HK-2 (cell line): ENCODE data around the gene GTF3C4.
"Not testable (repeated sequence)": the region's sequence is repeated elsewhere in the genome, so short reads cannot be mapped to it uniquely, and the experiment has no call there.

Experiments
- DNase-seq: peaks from one replicate; pipeline ENCODE4 v3.0.0-alpha.2; 2018; ENCODE audit not compliant: unreplicated experiment

Gene GTF3C4

DNA sequence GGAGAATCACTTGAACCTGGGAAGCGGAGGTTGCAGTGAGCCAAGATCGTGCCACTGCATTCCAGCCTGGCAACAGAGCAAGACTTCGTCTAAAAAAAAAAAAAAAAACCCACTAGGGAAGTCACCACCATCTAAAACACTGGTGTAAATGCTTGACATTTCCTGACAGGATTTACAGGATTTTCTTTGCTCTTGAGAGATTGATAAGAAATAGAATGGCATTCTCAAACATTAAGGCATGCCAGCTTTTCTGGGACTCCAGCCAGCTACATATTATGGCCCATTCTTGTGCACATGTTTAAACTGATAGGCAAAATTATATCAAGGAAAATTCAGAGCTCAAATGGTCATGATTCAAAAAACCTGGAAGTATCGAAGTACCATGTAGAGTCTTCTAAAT is 28.7 kb downstream of the GTF3C4 start:
- no peak for DNase-seq

DNA sequence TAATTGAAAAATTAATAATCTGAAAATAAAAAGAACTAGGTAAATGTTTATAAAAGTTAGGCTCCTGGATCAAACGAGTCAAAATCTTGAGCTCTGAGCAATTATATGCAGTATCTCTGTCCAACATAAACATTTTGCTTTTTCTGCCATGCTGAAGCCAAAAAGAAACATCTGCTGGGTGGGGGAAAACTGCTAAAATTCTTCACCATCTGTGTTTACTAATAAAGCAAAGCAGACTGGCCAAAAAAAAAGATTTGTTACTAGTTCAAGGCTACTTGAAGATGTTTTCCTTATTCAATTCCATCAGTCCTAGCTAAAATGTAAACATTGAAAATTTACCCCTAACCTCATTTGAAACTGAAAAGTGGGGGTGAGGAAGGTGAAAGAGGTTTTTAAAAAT is 29.7 kb downstream of the GTF3C4 start:
- no peak for DNase-seq

DNA sequence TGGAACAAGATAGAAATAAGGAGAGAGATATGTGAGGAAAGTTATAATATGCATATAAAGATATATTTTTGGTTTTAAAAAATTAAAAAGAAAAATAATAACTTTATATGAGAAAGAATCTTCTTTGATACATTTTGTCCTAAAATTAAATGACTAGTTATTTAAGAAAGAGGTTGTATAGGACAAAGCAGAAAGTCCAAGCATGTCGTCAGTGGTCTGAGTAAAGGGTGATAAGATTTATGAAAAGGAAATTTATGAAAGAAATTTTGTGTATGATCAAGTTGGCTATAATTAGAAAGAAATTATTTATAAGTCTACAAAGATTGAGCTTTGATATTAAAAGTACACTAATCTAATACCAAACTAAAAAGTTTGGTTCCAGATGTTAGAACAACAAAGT is 32.0 kb downstream of the GTF3C4 start:
- DNase-seq: no peak

DNA sequence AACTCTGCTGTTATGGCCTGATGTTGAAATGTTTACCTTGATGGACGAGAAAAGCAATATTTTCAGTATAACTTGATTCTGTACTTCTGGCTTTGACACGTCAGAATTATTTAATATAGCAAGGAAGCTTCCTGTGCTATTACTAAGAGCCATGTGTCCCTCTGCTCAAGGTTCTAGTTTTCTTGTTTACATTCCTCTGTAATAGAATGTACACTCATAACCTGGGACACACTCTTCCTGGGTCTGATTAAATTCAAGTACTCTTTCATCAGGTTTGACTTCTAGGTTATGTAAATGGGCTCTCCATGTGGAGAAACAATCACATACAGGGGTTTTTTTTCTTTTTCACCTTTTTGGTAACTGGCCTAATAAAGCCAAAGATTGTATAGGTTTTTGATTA is 33.1 kb downstream of the GTF3C4 start:
- no peak for DNase-seq

DNA sequence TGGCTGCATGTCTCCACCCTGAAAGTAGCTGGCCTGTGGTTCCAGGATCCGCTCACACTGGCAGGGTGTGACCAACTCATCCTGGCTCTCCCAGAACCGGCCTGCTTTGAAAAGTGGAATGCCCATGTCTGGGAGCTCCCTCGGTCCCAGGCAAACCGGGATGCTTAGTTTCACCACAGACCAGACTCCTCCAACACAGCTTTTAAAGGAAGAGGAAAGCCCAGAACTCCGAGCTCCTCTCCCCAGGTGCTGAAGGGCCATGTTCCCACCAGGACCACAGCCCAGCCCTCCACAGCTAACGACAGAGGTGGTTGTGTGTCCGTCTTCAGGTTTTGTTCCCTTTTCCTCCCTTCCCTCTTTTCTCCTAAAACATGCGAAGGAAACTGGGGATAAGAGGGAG is 38.0 kb downstream of the GTF3C4 start:
- no peak for DNase-seq

DNA sequence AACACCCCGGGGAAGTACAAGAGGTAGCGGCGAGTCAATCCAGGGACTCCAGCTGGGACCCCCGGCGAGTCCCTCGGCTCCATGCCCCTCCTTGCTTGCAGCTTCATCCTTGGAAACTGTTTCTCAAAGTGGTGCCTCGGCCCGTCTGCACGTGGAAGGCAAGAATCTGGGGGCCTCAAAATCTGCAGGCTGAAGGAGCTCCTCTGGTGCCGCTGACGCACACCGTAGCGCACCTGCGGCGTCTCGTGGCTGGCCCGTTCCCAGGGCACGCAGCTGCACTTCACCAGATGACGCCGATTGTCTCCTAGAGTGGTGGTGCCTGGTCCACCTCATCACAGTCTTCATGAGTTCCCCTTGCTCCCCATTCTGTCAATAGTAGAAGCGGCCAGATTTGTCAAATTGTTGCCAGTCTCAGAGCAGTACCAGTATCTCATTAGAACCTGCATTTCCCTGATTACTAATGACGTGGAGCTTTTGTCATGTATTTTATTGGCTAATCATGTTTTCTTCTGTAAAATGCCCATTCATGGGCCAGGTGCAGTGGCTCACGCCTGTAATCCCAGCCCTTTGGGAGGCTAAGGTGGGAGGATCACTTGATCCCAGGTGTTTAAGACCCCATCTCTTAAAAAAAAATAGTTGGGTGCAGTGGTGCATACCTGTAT is 38.6 kb downstream of the GTF3C4 start:
- DNase-seq: no peak

DNA sequence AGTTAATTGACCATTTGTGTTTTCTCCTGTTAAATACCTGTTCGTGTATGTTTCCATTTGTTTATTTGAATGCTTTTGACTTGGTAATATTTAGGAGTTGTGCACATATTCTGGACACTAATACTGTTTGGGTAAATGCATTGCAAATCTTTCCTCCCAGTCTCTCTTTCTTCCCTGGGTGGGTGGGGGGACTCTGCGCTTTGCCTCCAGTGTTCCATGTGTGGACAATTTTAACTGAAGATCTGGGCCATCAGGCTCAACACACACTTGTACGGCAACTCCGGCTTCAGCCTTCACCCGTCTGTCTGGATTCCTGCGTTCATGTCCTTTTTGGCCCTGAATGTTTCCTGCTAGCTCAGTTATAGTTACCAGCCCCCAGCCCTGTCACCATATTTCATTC is 40.1 kb downstream of the GTF3C4 start:
- DNase-seq: no peak

DNA sequence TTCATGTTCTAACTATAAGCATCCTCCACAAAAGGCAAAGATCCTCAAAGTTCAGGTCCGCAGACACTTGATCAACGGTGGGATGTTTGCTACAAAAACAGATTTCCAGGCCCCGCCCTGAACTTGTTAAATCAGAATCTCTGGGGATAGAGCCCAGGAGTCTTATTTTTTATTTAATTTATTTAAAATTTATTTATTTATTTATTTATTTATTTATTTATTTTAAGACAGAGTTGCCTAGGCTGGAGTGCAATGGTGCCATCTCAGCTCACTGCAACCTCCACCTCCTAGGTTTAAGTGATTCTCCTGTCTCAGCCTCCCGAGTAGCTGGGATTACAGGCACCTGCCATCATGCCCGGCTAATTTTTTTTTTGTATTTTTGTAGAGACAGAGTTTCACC is 40.9 kb downstream of the GTF3C4 start:
- DNase-seq: not testable (repeated sequence)

DNA sequence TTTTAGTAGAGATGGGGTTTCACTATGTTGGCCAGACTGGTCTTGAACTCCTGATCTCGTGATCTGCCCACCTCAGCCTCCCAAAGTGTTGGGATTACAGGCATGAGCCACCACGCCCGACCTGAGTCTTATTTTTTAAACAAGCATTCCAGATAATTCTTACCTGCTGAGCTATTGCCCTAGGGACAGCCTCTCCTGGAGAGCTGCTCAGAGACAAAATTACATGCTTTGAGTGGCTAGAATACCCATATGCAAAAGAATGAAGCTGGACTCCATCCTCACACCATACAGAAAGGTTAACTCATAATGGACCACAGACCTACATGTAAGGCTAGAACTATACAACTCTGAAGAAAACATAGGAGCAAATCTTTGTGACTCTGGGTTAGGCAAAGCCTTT is 41.6 kb downstream of the GTF3C4 start:
- no peak for DNase-seq

DNA sequence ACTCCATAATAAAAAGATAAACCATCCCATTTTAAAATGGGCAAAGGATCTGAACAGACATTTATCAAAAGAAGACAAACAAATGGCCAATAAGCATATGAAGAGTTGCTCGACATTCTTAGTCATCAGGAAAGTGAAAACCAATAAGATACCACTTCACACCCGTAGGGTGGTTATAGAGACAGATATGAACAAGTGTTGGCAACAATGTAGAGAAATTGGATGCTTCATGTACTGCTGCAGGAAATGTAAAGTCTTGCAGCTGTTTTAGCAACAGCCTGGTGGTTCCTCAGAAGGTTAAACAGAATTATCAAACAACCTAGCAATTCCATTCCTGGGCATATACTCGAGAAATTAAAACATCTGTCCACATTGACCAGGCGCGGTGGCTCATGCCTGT is 42.5 kb downstream of the GTF3C4 start:
- DNase-seq: no peak

DNA sequence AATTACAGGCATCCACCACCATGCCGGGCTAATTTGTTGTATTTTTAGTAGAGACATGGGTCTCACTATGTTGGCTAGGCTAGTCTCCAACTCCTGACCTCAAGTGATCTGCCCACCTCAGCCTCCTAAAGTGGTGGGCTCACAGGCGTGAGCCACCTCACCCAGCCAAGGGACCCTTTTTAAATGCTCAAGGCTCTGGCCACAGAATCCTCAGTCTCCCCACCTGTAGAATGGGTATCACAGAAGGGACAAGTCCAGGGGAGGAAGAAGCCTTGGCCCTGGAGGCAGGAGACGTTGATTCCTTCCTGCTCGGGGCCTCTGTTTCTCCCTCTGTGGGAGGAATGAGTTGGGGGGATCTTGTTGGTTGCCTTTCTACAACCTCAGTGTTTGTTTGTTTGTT is 45.7 kb downstream of the GTF3C4 start:
- no peak for DNase-seq

DNA sequence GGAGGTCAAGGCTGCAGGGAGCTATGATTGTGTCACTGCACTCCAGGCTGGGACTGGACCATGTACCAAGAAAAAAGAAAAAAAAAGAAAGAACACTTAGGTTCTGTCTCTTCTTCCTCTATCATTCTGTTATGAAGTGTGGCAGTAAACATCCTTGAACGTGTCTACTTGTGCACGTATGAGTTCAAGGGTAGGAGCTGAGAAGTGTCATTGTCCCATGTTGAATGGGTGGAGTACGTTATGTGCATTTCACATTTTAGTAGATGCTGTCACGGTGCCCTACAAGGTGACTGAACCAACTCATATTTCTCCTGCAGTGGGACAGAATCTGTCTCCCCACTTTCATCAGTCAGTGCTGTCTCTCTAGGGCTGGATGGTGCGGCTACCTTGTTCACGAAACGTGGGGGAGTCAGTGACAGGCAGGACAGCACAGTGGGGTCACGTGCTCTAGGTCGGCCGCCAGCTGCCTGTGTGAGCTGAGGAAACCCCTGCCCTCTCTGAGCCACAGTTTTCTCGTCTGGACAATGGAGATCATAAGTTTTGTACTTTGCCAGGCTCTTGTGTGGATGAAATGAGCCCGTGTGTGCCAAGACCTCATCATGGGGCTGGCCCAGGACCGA is 47.2 kb downstream of the GTF3C4 start:
- no peak for DNase-seq

DNA sequence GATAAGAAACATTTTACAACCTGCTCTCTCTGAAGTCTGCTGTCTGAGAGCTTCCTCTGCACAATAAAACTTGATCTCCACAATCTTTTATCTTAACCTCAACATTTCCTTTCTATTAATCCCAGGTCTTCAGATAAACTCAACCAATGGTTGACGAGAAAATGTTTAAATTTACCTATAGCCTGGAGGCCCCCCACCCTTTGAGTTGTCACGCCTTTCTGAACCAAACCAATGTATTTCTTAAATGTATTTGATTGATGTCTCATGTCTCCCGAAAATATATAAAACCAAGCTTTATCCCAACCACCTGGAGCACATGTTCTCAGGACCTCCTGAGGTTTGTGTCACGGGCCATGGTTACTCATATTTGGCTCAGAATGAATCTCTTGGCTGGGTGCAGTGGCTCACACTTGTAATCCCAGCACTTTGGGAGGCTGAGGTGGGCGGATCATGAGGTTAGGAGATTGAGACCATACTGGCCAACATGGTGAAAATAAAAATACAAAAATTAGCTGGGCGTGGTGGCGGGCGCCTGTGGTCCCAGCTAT is 48.2 kb downstream of the GTF3C4 start:
- not testable (repeated sequence) for DNase-seq

DNA sequence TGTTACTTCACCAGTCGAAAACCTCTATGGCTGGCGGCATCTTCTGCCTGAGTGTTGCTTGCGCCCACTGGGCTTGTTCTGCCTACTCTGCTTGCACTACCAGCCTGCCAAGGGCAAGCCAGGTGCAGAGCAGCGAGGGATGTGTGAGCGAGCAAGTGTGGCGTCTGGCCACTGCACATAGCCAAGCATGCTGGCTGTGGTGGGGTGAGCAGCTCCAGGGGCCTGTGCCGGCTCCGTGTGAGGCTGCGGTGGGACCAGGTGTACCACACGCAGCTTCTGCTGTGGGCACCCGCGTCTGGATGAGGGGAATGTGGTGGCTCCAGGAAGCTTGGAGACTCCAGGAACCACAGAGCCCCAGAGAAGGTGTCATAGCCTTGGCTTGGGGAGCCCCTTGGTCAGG is 51.4 kb downstream of the GTF3C4 start:
- no peak for DNase-seq

DNA sequence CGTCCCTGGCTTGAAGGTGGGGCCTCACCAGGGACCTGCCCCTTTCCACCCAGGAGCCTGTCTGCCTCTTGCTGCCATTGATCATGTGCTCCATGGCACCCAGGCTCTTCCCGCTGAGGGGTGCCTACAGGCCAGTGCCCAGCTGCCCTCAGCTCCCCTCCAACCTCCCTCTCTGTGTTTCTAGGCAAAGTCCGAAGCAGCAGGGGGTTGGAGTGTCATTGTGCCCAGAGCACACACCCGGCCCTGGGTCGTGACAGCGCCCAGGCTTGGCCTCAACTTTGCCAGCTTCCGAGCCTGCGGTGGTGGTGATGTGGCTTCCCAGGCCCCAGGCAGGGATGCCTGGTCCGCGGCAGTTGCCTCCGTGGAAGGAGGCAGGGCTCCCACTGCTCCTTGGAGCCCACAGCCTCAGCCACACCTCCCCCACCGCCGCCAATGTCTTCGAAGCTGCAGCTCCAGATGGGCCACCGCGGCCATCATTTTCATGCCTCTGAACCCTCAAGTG is 52.4 kb downstream of the GTF3C4 start:
- DNase-seq: no peak

DNA sequence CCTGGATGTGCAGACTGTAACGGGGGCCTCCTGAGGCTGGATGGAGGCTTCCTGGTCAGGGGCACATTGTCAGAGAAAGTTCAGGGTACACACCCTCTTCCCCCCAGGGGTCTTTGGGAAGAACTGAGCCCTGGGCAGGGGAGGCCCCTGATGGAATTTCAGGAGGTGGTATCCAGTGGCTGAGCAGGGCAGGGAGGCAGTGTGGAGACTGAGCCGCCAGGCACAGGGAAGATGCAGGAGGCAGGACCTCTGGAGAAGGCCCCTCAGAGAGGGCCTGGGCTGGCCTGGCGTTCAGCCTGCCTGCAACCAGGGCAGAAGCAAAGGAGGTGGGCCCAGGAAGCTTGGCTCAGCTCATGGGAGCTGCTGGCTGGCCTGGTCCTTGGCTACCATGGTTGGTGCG is 53.5 kb downstream of the GTF3C4 start:
- no peak for DNase-seq

DNA sequence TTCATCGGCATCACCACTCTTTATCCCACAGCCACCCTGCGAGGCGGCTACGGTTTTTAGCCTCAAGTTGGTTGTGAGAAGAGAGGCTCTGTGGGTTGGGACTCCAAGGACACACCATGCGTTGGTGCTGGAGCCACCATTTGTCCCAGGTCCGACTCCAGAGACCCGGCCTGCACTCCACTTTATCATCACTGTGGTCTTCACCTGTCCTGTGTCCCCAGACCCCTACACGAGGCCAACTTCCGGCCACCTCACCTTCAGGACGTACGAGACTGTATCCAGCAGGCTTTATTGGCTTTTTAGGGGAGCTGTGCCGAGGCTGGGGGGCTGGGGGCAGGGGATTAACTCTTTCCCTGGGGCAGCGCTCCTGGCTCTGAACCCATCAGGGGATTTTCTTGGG is 55.0 kb downstream of the GTF3C4 start:
- no peak for DNase-seq

DNA sequence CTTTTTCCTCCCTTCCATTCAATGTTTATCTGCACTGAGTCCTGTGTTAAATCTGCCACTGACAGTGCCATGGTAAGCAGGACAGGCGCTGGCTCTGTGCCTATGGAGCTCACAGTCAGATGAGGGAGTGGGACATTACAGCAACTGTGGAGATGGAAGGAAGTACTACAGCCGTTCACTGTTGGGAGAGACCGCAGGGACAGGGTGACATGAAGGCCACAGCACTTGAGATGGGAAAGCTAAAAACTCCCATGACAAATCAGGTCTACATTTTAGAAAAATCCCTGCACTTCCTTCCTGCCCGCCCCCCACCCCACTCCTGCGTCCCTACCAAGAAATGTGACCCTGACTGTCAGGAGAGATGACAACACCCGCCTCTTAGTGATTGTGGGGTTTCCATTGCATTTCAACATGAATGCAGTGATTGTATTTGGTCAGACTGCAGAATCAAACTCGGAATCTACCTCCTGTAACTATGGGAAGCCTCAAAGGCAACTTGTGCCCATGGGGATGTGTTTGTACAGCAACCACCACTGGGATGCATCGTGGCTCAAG is 56.4 kb downstream of the GTF3C4 start:
- DNase-seq: no peak

DNA sequence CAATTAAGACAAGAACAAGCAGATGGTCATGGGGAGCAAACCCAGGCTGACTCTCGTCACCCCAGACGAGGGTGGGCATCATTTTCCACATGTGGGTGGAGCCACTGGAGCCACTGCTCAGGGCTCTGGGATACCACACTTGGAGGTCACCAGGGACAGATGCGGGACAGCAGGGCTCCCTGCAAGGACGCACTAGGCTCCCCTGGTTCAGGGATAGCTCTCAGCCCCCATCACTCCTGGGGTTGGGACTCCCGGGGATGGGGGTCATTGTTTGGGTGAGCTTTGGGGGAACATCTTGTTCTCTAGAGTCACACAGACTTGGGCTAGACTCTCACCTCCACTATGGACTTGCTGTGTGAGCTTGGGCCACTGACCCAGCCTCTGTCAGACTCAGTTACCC is 57.8 kb downstream of the GTF3C4 start:
- DNase-seq: no peak

DNA sequence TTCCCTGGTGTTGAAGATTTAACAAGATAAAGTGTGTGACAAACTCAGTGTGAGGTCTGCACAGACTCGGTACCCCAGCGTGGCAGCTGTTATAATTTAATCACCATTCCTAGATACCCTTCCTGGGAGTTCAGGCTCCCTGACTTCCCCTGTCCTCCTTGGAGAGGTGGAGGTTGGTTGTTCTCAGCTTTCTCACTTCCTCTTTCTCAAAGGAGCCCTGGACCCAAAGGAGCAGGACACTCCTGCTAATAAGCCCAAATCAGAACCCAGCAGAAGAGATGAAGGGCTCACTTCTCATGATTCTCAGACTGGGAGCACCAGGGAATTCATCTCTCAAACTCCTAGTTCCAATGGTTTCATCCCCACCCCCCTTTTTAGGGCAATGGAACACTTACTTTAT is 58.2 kb downstream of the GTF3C4 start:
- DNase-seq: no peak

DNA sequence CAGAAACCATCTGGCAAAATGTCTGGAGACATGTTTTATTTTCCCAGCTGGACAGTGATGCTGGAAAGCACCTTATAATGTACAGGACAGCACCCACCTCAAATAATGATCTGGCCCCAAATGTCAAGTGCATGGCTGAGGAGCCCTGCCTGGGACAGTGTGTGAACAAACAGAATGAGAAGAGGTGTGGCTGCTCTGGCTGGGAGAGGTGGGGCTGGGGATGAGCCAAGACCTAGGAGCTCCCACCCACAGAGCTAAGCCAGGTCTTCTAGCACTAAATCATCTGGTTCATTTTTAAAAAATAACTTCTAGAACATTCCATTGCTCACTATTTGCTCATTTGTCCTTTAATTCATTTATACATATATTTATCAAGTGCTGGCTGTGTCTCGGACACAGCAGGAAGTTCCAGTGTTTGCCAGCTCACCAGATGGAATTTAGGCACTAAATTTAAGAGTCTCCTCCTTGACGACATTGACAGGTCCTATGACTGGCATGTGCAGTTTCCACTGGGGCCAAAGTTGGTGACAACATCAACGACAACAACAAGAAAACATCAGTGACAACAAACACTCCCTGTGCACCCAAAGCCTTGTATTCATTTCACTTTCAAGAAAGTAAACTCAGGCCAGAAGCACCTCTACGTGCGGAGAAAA is 59.1 kb downstream of the GTF3C4 start:
- DNase-seq: no peak
